H1 (cell line): Measurements from ENCODE around the gene INPP5K. TPM values are rescaled to one million over a fixed set of nuclear protein-coding genes. Genes with fewer than 3 reads are reported as not detected.
A peak's percentile ranks its signal among the peaks of the same experiment; 100 is the strongest.

Experiments used
- CTCF ChIA-PET: fragments of 300-600 bp; sonication (Branson Sonifier 250); formaldehyde crosslinking; loops from one replicate; lab custom pipeline; 2021; ENCODE audit not compliant: partially characterized antibody; lab: Charles Lee
- POLR2A ChIA-PET: fragments of 300-600 bp; sonication (Branson Sonifier 250); formaldehyde crosslinking; loops from one replicate; lab custom pipeline; 2021; ENCODE audit warnings: inconsistent platforms; ENCODE audit not compliant: partially characterized antibody; lab: Charles Lee
- DNase-seq, 2 experiments: peaks; one replicate each; pipeline versions ENCODE4 v3.0.0 to v3.0.0-alpha.2; 2010 to 2022; ENCODE audit warnings: low spot score in 2 of 2, low read depth in 1 of 2, mixed read lengths in 1 of 2
- FAIRE-seq: peaks from 2 replicates; lab custom pipeline; 2011; peaks lifted over from hg19 to GRCh38; lab: Jason Lieb, UNC
- H2AFZ ChIP-seq: 2 replicates; pipeline ENCODE4 v1.8.1; 2012; ENCODE audit warnings: low read length, inconsistent platforms
- H2AK5ac ChIP-seq: 2 replicates; pipeline ENCODE4 v1.6.1; 2013; ENCODE audit warnings: low read depth, low read length
- H2BK120ac ChIP-seq: replicated peaks from 2 replicates; pipeline ENCODE3; 2013; ENCODE audit warnings: low read depth, low read length, inconsistent platforms
- H2BK12ac ChIP-seq: 2 replicates; pipeline ENCODE4 v1.6.1; 2013; ENCODE audit warnings: low read depth, low read length
- H2BK15ac ChIP-seq: 2 replicates; pipeline ENCODE4 v1.6.1; 2013; ENCODE audit warnings: low read length
- H2BK20ac ChIP-seq: 2 replicates; pipeline ENCODE4 v1.6.1; 2013; ENCODE audit warnings: low read length
- H2BK5ac ChIP-seq: 2 replicates; pipeline ENCODE4 v1.6.1; 2013; ENCODE audit warnings: low read depth, low read length
- H3K14ac ChIP-seq: 2 replicates; pipeline ENCODE4 v1.6.1; 2013; ENCODE audit warnings: inconsistent platforms; ENCODE audit not compliant: insufficient read length
- H3K18ac ChIP-seq: 2 replicates; pipeline ENCODE4 v1.6.1; 2013; ENCODE audit warnings: low read length; ENCODE audit errors: extremely low read depth
- H3K23ac ChIP-seq: 2 replicates; pipeline ENCODE4 v1.6.1; 2013; ENCODE audit warnings: inconsistent platforms; ENCODE audit not compliant: insufficient read length
- H3K23me2 ChIP-seq: 2 replicates; pipeline ENCODE4 v1.6.1; 2013; ENCODE audit warnings: low read depth, low read length
- H3K27ac ChIP-seq: 2 replicates; pipeline ENCODE4 v1.6.1; 2011; ENCODE audit warnings: low read depth, low read length, inconsistent platforms
- H3K27me3 ChIP-seq, 4 experiments: replicated peaks in 1 of 4; 1 replicate in 1 of 4; 2 replicates in 3 of 4; pipeline versions ENCODE4 v1.6.1 to v1.8.1; 2011 to 2013; ENCODE audit warnings: low read length in 3 of 4, mild to moderate bottlenecking in 3 of 4, inconsistent platforms in 2 of 4, mixed read lengths in 2 of 4, moderate library complexity in 1 of 4; ENCODE audit not compliant: control insufficient read depth in 3 of 4, insufficient read depth in 3 of 4; ENCODE audit errors: extremely low read depth in 1 of 4
- H3K36me3 ChIP-seq, 4 experiments: 2 replicates each; pipeline versions ENCODE4 v1.6.1 to v1.8.1; 2011 to 2013; ENCODE audit warnings: mild to moderate bottlenecking in 4 of 4, low read length in 3 of 4, moderate library complexity in 2 of 4, control low read depth in 1 of 4, inconsistent platforms in 1 of 4; ENCODE audit not compliant: insufficient read depth in 4 of 4, control insufficient read depth in 2 of 4
- H3K4ac ChIP-seq: replicated peaks from 2 replicates; pipeline ENCODE3; 2013; ENCODE audit warnings: low read length, low read depth, mixed read lengths, inconsistent platforms; ENCODE audit not compliant: insufficient read length
- H3K4me1 ChIP-seq, 4 experiments: replicated peaks in 1 of 4; 1 replicate in 1 of 4; 2 replicates in 3 of 4; pipeline versions ENCODE4 v1.6.1 to v1.8.1; 2011 to 2013; ENCODE audit warnings: low read length in 3 of 4, inconsistent platforms in 2 of 4, mixed read lengths in 1 of 4; ENCODE audit not compliant: insufficient read depth in 4 of 4, control insufficient read depth in 3 of 4
- H3K4me2 ChIP-seq, 2 experiments: 2 replicates each; pipeline versions ENCODE4 v1.6.1 to v1.8.1; 2011 to 2013; ENCODE audit warnings: low read depth in 2 of 2, low read length in 2 of 2, control low read depth in 1 of 2, inconsistent platforms in 1 of 2, mild to moderate bottlenecking in 1 of 2; ENCODE audit not compliant: insufficient read depth in 1 of 2
- H3K4me3 ChIP-seq, 4 experiments: fragments of 200-600, 300-600 bp in 1 of 4; sonication (generic), shearing (Covaris generic), sonication (Bioruptor Twin) in 1 of 4; 2 replicates each; pipeline versions ENCODE4 v1.5.1 to v1.8.1; 2011 to 2016; ENCODE audit warnings: low read length in 4 of 4, low read depth in 3 of 4, control low read depth in 2 of 4, inconsistent platforms in 2 of 4, mild to moderate bottlenecking in 2 of 4, mixed read lengths in 1 of 4, moderate library complexity in 1 of 4; ENCODE audit not compliant: insufficient read depth in 2 of 4; ENCODE audit errors: extremely low read depth in 1 of 4
- H3K56ac ChIP-seq: replicated peaks from 2 replicates; pipeline ENCODE3; 2013; ENCODE audit warnings: low read depth, mild to moderate bottlenecking, mixed read lengths, low read length, inconsistent platforms; ENCODE audit not compliant: insufficient read length
- H3K79me1 ChIP-seq: 2 replicates; pipeline ENCODE4 v1.6.1; 2013; ENCODE audit warnings: low read depth, low read length, control low read depth
- H3K79me2 ChIP-seq, 2 experiments: 2 replicates each; pipeline versions ENCODE4 v1.6.1 to v1.8.1; 2012 to 2013; ENCODE audit warnings: low read length in 2 of 2, mild to moderate bottlenecking in 2 of 2, inconsistent platforms in 1 of 2; ENCODE audit not compliant: insufficient read depth in 2 of 2, control insufficient read depth in 1 of 2
- H3K9ac ChIP-seq, 4 experiments: replicated peaks in 1 of 4; 1 replicate in 1 of 4; 2 replicates in 3 of 4; pipeline versions ENCODE4 v1.6.1 to v1.8.1; 2011 to 2013; ENCODE audit warnings: low read depth in 3 of 4, low read length in 3 of 4, control low read depth in 2 of 4, mild to moderate bottlenecking in 2 of 4, moderate library complexity in 2 of 4, inconsistent platforms in 1 of 4; ENCODE audit errors: extremely low read depth in 1 of 4
- H3K9me3 ChIP-seq, 2 experiments: 2 replicates each; pipeline versions ENCODE4 v1.6.1 to v1.8.1; 2012 to 2013; ENCODE audit warnings: mild to moderate bottlenecking in 2 of 2, moderate library complexity in 2 of 2, control low read depth in 1 of 2, inconsistent platforms in 1 of 2, low read depth in 1 of 2, low read length in 1 of 2, mixed read lengths in 1 of 2; ENCODE audit not compliant: insufficient read depth in 2 of 2
- H4K20me1 ChIP-seq, 2 experiments: replicated peaks in 1 of 2; 2 replicates each; pipeline versions ENCODE3 to v1.8.1; 2011 to 2013; ENCODE audit warnings: inconsistent platforms in 2 of 2, low read length in 2 of 2, mild to moderate bottlenecking in 1 of 2; ENCODE audit not compliant: insufficient read depth in 2 of 2, control insufficient read depth in 1 of 2
- H4K5ac ChIP-seq: 2 replicates; pipeline ENCODE4 v1.6.1; 2013; ENCODE audit warnings: low read length, low read depth, mixed read lengths, inconsistent platforms; ENCODE audit not compliant: insufficient read length
- H4K8ac ChIP-seq: 2 replicates; pipeline ENCODE4 v1.8.0; 2013; ENCODE audit warnings: mild to moderate bottlenecking, moderate library complexity, low read length, inconsistent platforms; ENCODE audit not compliant: insufficient read depth; ENCODE audit errors: extremely low read depth
- H4K91ac ChIP-seq: replicated peaks from 2 replicates; pipeline ENCODE3; 2013; ENCODE audit warnings: low read length, mixed read lengths, inconsistent platforms; ENCODE audit not compliant: insufficient read length
- BACH1 ChIP-seq: IDR thresholded peaks from 2 replicates; pipeline ENCODE4 v1.6.1; 2012; ENCODE audit warnings: low read length, improper control_type of control experiment
- CBX8 ChIP-seq: fragments of 300-800, 300-1000 bp; sonication (generic); IDR thresholded peaks from 2 replicates; pipeline ENCODE4 v1.7.1; 2016; ENCODE audit warnings: low read depth, low read length, borderline replicate concordance
- EGR1 ChIP-seq: IDR thresholded peaks from 2 replicates; pipeline ENCODE4 v1.6.1; 2011; ENCODE audit warnings: low read depth, low read length, borderline replicate concordance
- KDM4A ChIP-seq: IDR thresholded peaks from one replicate; pipeline ENCODE4 v1.7.1; 2012; ENCODE audit warnings: low read depth, mild to moderate bottlenecking, moderate library complexity, low read length, inconsistent platforms; ENCODE audit not compliant: severe bottlenecking
- MAX ChIP-seq: IDR thresholded peaks from 2 replicates; pipeline ENCODE4 v1.6.1; 2012; ENCODE audit warnings: inconsistent platforms
- SP2 ChIP-seq: IDR thresholded peaks from 2 replicates; pipeline ENCODE4 v1.6.1; 2012; ENCODE audit warnings: mild to moderate bottlenecking, low read length, inconsistent platforms
- SUZ12 ChIP-seq: fragments of 200-600 bp; sonication (generic); IDR thresholded peaks from 2 replicates; pipeline ENCODE4 v1.6.1; 2012; ENCODE audit warnings: mild to moderate bottlenecking, inconsistent platforms, low read length, moderate library complexity, mixed read lengths
- ZNF274 ChIP-seq: IDR thresholded peaks from 2 replicates; pipeline ENCODE4 v1.7.0; 2012; ENCODE audit warnings: low read length, borderline replicate concordance; ENCODE audit errors: extremely low read depth
- WGBS, 2 experiments: shearing (Covaris generic) in 1 of 2; methylation state at CpG; one replicate each; pipeline versions ENCODE4 v1.1.6 to v1.1.7; 2013 to 2015; ENCODE audit warnings: low lambda C conversion rate in 2 of 2, mixed read lengths in 2 of 2, inconsistent platforms in 1 of 2, low coverage in 1 of 2, missing lambda C conversion rate in 1 of 2; ENCODE audit not compliant: insufficient replicate concordance in 2 of 2, insufficient coverage in 1 of 2, insufficient read length in 1 of 2; ENCODE audit errors: extremely low coverage in 1 of 2, missing lambda C conversion rate in 1 of 2; 5-methylcytosine and 5-hydroxymethylcytosine counted together
- polyA plus RNA-seq, 7 experiments: library from polyadenylated mRNA; depleted of rRNA in 3 of 7; stranded (reverse) in 5 of 7; unstranded in 2 of 7; fragments of >200 nt in 5 of 7; fragments of 200-250 nt in 2 of 7; gene quantifications; 1 replicate in 5 of 7; 2 replicates in 1 of 7; 4 replicates in 1 of 7; pipeline versions ENCODE4 v1.2.1 to v1.2.3, GENCODE V29; 2011 to 2013; ENCODE audit warnings: missing spikeins in 2 of 7, mixed read lengths in 2 of 7
- total RNA-seq: library from RNA; stranded (reverse); fragmentation: NEBNext Ultra II Directional; extraction: Animal tissue kit (Norgen Biotek cat#: 25700); gene quantifications from 2 replicates; pipeline ENCODE4 v1.2.1, GENCODE V29; 2021

Gene INPP5K
- total and polyA plus RNA-seq, 2 of the 8 experiments (the other 6 are each of a cell fraction or from before 2014, with no cell fraction given), result 21.0 to 24.1 TPM

GRCh38 chr17:1559047-1560043 is 42.9 kb upstream of the INPP5K start:
- no peak for FAIRE-seq
- 0 out of 2 replicates have a peak overlapping the region, but pooled peaks have one; percentile 65 for H2AK5ac ChIP-seq
- no peak overlapping the region for H3K4ac ChIP-seq
- H3K4me1 ChIP-seq, result peaks cover 0 to 10% (median 5%) of the 10 kb centered on the region in 4 experiments; a peak in 4 of 7 replicates
- peaks cover 7 to 49% of the 10 kb centered on the region in 2 experiments; a peak in 3 of 4 replicates for H3K79me2 ChIP-seq
- H3K56ac ChIP-seq, result no peak overlapping the region
- H3K23ac ChIP-seq, result no peak overlapping the region
- H2BK12ac ChIP-seq, result no peak overlapping the region
- no peak overlapping the region for H4K91ac ChIP-seq
- H3K36me3 ChIP-seq, result peaks cover 0 to 3% (median 1%) of the 10 kb centered on the region in 4 experiments; a peak in 4 of 8 replicates
- H2AFZ ChIP-seq, result no peak overlapping the region
- no peak overlapping the region for H4K5ac ChIP-seq
- no peak overlapping the region for H2BK120ac ChIP-seq
- no peak overlapping the region for H3K27ac ChIP-seq
- no peak for TF ChIP-seq MAX
- TF ChIP-seq KDM4A, result no peak
- TF ChIP-seq SUZ12, result no peak
- no peak for TF ChIP-seq BACH1
- TF ChIP-seq ZNF274, result no peak
- TF ChIP-seq SP2, result no peak
- no peak for TF ChIP-seq CBX8
- no peak for TF ChIP-seq EGR1
- TF ChIP-seq, all 59 proteins: peak for 0
- H3K79me1 ChIP-seq, result peaks cover 29% of the 10 kb centered on the region
- H2BK5ac ChIP-seq, result no peak overlapping the region
- CTCF ChIA-PET, result interaction anchor here (1.0 to 1.2 kb wide), 3 partner anchors 26 to 110 kb away, joined by 3 read pairs; no protein-coding TSS in a partner anchor
- no peak overlapping the region for H3K14ac ChIP-seq
- no peak overlapping the region for H3K4me2 ChIP-seq
- H3K9me3 ChIP-seq, result no peaks in the 10 kb centered on the region
- peak overlapping the region; percentile 76; the same call in 1 of the 2 replicates for H4K8ac ChIP-seq
- H2BK15ac ChIP-seq, result no peak overlapping the region
- H3K4me3 ChIP-seq, result no peak overlapping the region
- H3K23me2 ChIP-seq, result peaks cover 4% of the 10 kb centered on the region; the same call in 1 of the 2 replicates
- WGBS, 2 experiments, result 96% methylated on average over 10 of the region's 10 CpGs; no CpG with 5 or more reads in 1 of the 2 experiments
- no peak overlapping the region for H3K18ac ChIP-seq
- H4K20me1 ChIP-seq, result peaks cover 20 to 33% of the 10 kb centered on the region in 2 experiments
- POLR2A ChIA-PET, result no interaction called here
- no peak overlapping the region; a peak in 1 of 7 replicates for H3K9ac ChIP-seq
- no peak for DNase-seq
- peaks cover 0 to 4% (median 0%) of the 10 kb centered on the region in 4 experiments; a peak in 1 of 7 replicates for H3K27me3 ChIP-seq
- H2BK20ac ChIP-seq, result no peak overlapping the region
